Hypothalamus (tissue), 51 donors: ENCODE results near the gene IGFN1.
"Not testable (repeated sequence)": the region's sequence is repeated elsewhere in the genome, so short reads cannot be mapped to it uniquely, and the experiment has no call there.

ENCODE experiments used
- DNase-seq, 51 donors: peaks; one replicate each; lab custom pipeline; 2025; lab: John Stamatoyannopoulos, UW

The IGFN1 gene

DNA sequence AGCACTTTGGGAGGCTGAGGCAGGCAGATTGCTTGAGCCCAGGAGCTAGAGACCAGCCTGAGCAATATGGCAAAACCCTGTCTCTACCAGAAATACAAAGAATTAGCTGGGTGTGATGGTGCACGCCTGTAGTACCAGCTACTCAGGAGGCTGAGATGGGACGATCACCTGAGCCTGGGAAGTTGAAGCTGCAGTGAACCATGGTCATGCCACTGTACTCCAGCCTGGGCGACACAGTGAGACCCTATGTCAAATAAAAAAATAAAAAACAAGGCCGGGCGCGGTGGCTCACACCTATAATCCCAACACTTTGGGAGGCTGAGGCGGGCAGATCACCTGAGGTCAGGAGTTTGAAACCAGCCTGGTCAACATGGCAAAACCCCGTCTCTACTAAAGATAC lies 27.6 kb upstream of the IGFN1 start:
- not testable (repeated sequence) for DNase-seq

- no peak for DNase-seq
Measured at GRCh38 chr1:201163707-201164106, 26.9 kb upstream of the IGFN1 start.

GRCh38 chr1:201164645-201165044 lies 26.0 kb upstream of the IGFN1 start:
- no peak for DNase-seq

GRCh38 chr1:201167041-201167991 lies 23.3 kb upstream of the IGFN1 start:
- no peak for DNase-seq

GRCh38 chr1:201169203-201169602 lies 21.4 kb upstream of the IGFN1 start:
- no peak for DNase-seq

GRCh38 chr1:201169971-201170532 lies 20.6 kb upstream of the IGFN1 start:
- no peak for DNase-seq

DNA sequence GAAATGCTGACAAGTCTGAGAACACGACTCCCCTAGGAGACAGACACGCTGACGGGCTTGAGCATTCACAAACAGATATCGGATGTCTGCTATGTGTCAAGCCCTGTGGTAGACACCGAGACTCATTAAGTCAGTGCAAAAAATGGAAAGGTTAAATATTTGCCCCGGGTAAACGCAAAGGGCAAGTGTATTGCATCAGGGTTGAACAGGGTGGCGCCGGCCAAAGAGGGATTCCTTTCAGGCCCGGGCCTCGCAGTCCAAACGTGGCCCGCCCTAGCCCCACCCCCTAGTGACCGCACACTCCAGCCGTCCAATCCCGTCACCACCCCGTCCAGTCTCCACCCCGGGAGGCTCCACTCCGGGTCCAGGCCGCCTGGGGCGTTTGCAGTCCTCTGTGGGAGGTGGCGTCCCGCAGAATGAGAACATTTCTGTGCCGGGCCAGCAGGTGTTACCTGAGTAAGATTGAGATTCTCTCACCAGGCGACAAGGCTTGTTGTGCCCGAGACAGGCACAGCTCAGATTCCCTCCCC lies 20.0 kb upstream of the IGFN1 start:
- DNase-seq = peak; percentile 22 to 96 (median 88)

- peak in 23 of 51 donors; percentile 27 to 79 (median 61) for DNase-seq
Measured at GRCh38 chr1:201171063-201172036, 19.3 kb upstream of the IGFN1 start.

GRCh38 chr1:201172326-201172725 lies 18.3 kb upstream of the IGFN1 start:
- DNase-seq = no peak

- no peak for DNase-seq
Measured at GRCh38 chr1:201172999-201173610, 17.5 kb upstream of the IGFN1 start.

- no peak for DNase-seq
Measured at GRCh38 chr1:201173736-201174135, 16.9 kb upstream of the IGFN1 start.

- no peak for DNase-seq
Measured at GRCh38 chr1:201175820-201176500, 14.7 kb upstream of the IGFN1 start.

GRCh38 chr1:201176940-201177339 lies 13.7 kb upstream of the IGFN1 start:
- DNase-seq = no peak

GRCh38 chr1:201178718-201179117 lies 11.9 kb upstream of the IGFN1 start:
- DNase-seq = no peak

- no peak for DNase-seq
Measured at GRCh38 chr1:201180141-201180540, 10.5 kb upstream of the IGFN1 start.

DNA sequence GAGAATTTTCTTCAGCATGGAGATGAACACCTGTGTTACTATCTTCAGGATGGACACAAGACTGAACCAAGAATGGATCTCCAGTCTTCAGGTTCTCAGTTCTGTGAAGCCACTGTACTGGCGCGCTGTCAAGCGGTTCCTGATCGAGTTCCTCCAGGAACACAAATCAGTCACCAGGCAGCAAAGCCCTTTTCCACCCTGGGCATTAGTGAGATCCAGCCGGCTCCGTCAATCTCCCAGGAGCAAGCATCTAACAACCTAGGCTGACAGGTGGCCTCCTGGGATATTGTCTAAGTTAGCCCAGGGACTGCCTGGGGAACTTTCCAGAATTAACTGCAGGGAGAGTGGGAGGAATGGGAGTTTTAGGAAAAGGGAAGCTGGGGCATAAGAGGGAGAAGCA lies 9.7 kb upstream of the IGFN1 start:
- no peak for DNase-seq

DNA sequence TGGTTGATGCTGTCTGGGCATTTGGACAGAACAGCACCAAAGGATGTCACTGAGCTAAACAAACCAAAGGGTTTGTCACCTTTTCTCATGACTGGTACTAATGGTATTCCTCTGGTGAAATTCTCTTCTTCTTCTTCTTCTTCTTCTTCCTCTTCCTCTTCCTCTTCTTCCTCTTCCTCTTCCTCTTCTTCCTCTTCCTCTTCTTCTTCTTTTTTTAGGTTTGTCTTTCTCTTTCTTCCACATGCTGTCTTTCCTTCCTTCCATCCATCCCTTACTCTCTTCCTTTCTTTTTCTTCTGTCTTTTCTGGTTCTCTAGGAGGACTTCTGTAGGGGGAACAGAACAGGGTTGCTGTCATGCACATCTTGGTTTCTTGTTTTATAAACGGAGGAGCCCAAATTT lies 9.3 kb upstream of the IGFN1 start:
- no peak for DNase-seq

GRCh38 chr1:201181726-201182125 lies 8.9 kb upstream of the IGFN1 start:
- no peak for DNase-seq

DNA sequence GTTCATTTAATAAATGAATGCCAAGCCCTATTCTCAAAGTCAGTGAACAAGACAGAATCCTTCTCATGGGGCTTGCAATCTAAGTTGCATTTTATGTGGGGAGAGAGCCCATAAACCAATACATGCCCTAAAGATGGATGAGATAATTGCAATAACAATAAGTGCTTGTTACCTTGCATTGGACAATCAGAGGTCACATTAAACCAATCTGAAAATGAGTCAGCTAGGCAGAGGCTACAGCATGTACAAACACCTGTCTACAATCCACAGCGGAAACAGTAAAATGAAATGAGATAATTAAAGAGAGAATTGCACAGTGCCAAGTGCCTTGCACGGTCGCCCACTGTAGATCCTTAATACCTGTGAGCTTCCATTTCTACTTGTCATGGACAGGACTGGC lies 7.4 kb upstream of the IGFN1 start:
- no peak for DNase-seq

DNA sequence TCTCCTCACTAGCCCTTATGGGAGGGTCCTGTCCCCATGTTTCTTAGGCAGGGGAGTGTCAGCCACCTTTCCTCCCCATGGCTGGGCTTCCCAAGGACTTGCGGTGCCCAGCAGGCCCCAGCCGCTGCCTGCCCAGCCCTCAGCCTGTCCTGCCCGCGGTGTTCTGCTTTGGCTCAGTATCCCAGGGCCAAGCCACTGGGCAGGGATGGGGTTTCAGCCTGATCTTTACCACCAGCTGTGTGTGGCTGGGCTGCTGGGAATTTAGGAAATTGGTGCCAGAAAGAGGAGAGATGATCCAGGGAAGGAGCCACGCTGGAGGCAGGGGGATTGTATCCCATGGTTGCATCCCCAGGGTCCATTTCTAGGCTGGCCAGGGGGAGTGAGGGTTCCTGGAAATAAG lies 6.9 kb upstream of the IGFN1 start:
- no peak for DNase-seq
